Measurements from ENCODE around the gene LY6G6F.

DNA sequence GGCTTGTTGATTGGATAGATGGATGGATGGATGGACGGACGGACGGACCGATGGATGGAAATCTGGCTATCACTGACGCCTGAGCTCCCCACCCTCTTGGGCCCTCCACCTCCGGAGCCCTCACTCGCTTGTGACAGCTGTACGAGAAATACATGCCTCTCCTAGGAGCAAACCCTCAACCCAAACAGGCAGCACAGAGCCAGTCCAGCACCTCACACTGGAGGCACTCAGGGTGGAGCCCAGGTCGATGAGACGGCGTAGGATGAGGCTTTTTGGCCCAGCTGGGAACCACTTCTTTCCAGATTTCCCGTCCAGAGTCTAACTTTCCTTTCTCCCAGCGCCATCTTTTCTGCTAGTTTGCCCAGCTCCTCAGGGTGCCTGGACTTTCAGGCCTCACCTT is 23.1 kb upstream of the LY6G6F start:
- TF ChIP-seq CBX2 (IDR thresholded peaks at IDR 0.05; ENCODE audit: borderline replicate concordance, low read depth) = no peak
- TF ChIP-seq, protein P1, sequence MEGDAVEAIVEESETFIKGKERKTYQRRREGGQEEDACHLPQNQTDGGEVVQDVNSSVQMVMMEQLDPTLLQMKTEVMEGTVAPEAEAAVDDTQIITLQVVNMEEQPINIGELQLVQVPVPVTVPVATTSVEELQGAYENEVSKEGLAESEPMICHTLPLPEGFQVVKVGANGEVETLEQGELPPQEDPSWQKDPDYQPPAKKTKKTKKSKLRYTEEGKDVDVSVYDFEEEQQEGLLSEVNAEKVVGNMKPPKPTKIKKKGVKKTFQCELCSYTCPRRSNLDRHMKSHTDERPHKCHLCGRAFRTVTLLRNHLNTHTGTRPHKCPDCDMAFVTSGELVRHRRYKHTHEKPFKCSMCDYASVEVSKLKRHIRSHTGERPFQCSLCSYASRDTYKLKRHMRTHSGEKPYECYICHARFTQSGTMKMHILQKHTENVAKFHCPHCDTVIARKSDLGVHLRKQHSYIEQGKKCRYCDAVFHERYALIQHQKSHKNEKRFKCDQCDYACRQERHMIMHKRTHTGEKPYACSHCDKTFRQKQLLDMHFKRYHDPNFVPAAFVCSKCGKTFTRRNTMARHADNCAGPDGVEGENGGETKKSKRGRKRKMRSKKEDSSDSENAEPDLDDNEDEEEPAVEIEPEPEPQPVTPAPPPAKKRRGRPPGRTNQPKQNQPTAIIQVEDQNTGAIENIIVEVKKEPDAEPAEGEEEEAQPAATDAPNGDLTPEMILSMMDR (IDR thresholded peaks at IDR 0.05) = no peak
